OCI-LY3 (cell line): Measurements from ENCODE around the gene RBPJ.

Experiments used
- CTCF ChIP-seq: fragments of 200-600, 300-600 bp; sonication (generic); IDR thresholded peaks from 2 replicates; pipeline ENCODE4 v1.5.1; 2014; ENCODE audit warnings: antibody characterized with exemption, low read length, low read depth
- EZH2phosphoT487 ChIP-seq: fragments of 200-600 bp; shearing (Covaris generic); IDR thresholded peaks from 2 replicates; pipeline ENCODE4 v1.6.1; 2018; ENCODE audit warnings: antibody characterized with exemption, mixed run types, low read depth

GRCh38 chr4:26369132-26369531 lies 48.3 kb downstream of the RBPJ start:
- TF ChIP-seq CTCF (no peak), EZH2phosphoT487 (no peak)
